ENCODE results near the gene NTS.

NTS gene

GRCh38 chr12:85865890-85866289 lies 8.2 kb upstream of the NTS start:
- DNase-seq (ENCODE audit: low read depth): no peak
- TF ChIP-seq CTCF (IDR thresholded peaks at IDR 0.05; ENCODE audit: low read depth, low read length, missing control alignments): no peak
- no peak overlapping the region for H3K4me3 ChIP-seq (ENCODE audit: low read depth, low read length)

- DNase-seq (ENCODE audit: low read depth): no peak
- H3K4me3 ChIP-seq (ENCODE audit: low read depth, low read length): no peak overlapping the region
- peak; percentile 68 for TF ChIP-seq CTCF (IDR thresholded peaks at IDR 0.05; ENCODE audit: low read depth, low read length, missing control alignments)
Measured at GRCh38 chr12:85866986-85867776, 6.9 kb upstream of the NTS start.

- no peak for DNase-seq (ENCODE audit: low read depth)
- TF ChIP-seq CTCF (IDR thresholded peaks at IDR 0.05; ENCODE audit: low read depth, low read length, missing control alignments): peak; percentile 70
- H3K4me3 ChIP-seq (ENCODE audit: low read depth, low read length): no peak overlapping the region
Measured at GRCh38 chr12:85872497-85873091, 1.5 kb upstream of the NTS start.

- DNase-seq (ENCODE audit: low read depth): no peak
- H3K4me3 ChIP-seq (ENCODE audit: low read depth, low read length): no peak overlapping the region
- TF ChIP-seq CTCF (IDR thresholded peaks at IDR 0.05; ENCODE audit: low read depth, low read length, missing control alignments): no peak
Measured at GRCh38 chr12:85877459-85877858, 3.4 kb downstream of the NTS start.

- no peak for DNase-seq (ENCODE audit: low read depth)
- H3K4me3 ChIP-seq (ENCODE audit: low read depth, low read length): no peak overlapping the region
- TF ChIP-seq CTCF (IDR thresholded peaks at IDR 0.05; ENCODE audit: low read depth, low read length, missing control alignments): no peak
Measured at GRCh38 chr12:85883763-85884162, 9.7 kb downstream of the NTS start.

GRCh38 chr12:85894653-85895052 lies 20.6 kb downstream of the NTS start:
- no peak for DNase-seq (ENCODE audit: low read depth)
- H3K4me3 ChIP-seq (ENCODE audit: low read depth, low read length): no peak overlapping the region
- TF ChIP-seq CTCF (IDR thresholded peaks at IDR 0.05; ENCODE audit: low read depth, low read length, missing control alignments): no peak

Data from GM12864 (cell line).